Mononuclear cell (primary cell): ENCODE results near the gene ING4. TPM values are rescaled to one million over a fixed set of nuclear protein-coding genes. Genes with fewer than 3 reads are reported as not detected.

Source experiments
- H3K27me3 ChIP-seq: 2 replicates; pipeline ENCODE4 v1.6.0; 2011; ENCODE audit warnings: low read length, control low read depth; ENCODE audit not compliant: insufficient read depth
- H3K4me1 ChIP-seq: 2 replicates; pipeline ENCODE4 v1.5.1; 2011; ENCODE audit warnings: mild to moderate bottlenecking, low read length, control low read depth; ENCODE audit not compliant: insufficient read depth
- H3K4me3 ChIP-seq: 2 replicates; pipeline ENCODE4 v1.5.1; 2011; ENCODE audit warnings: mild to moderate bottlenecking, low read length, moderate library complexity
- H3K9me3 ChIP-seq: 2 replicates; pipeline ENCODE4 v1.5.1; 2011; ENCODE audit warnings: low read depth, mild to moderate bottlenecking, control low read depth, low read length
- total RNA-seq: library from RNA; depleted of rRNA; stranded (reverse); fragments of >200 nt; gene quantifications from one replicate; pipeline ENCODE4 v1.2.3, GENCODE V29; 2012

ING4 gene
- total RNA-seq, 1 donor = 31.3 TPM

DNA sequence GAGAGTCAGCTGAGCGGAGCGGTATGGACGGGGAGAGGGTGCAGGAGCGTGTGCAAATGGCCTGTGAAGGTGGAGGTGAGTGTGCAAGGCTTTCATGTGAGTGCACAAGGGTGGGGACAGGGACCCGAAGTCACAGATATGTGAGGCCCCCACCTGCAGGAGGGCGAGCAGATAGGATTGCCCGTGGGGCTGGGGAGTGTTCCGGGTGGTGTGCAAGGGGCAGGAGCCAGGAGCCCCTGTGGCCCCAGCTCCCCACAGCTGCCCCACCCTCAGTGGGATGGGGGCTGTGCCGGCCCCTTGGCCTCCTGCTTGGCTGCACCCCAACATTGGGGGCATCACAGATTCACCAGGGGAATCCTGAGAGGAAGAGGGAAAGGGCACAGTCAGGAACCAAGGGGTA is 31.8 kb upstream of the ING4 start:
- Histone ChIP-seq H3K4me3 (no peak overlapping the region), H3K4me1 (peaks cover 28% of the 10 kb centered on the region), H3K27me3 (peaks cover 18% of the 10 kb centered on the region), H3K9me3 (no peaks in the 10 kb centered on the region)

GRCh38 chr12:6693832-6694355 is 31.0 kb upstream of the ING4 start:
- peaks cover 10% of the 10 kb centered on the region for H3K27me3 ChIP-seq
- peaks cover 26% of the 10 kb centered on the region for H3K4me1 ChIP-seq
- H3K9me3 ChIP-seq = no peaks in the 10 kb centered on the region
- H3K4me3 ChIP-seq = no peak overlapping the region

DNA sequence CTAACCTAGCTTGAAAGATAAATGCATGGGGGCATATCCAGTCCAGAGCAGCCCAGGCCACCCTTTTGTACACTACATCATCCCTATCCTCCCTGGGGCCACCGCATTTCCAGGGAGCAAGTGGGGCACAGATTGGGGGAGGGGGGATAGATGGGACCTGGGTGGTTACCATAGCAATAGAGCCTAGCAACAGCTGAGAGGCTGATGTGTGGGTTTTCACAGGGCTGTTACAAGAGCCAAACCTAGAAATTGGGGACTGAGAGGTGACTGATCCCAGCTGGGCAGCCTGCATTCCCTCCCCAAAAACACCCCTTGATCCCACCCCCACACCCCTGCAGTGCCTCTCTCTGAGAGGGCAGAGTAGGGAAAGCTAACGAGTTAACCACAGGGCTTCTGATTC is 30.0 kb upstream of the ING4 start:
- Histone ChIP-seq H3K9me3 (no peaks in the 10 kb centered on the region), H3K4me3 (no peak overlapping the region), H3K27me3 (no peaks in the 10 kb centered on the region), H3K4me1 (peaks cover 30% of the 10 kb centered on the region)

GRCh38 chr12:6691473-6691872 is 28.6 kb upstream of the ING4 start:
- Histone ChIP-seq H3K27me3 (no peaks in the 10 kb centered on the region), H3K4me3 (no peak overlapping the region), H3K4me1 (peaks cover 33% of the 10 kb centered on the region), H3K9me3 (no peaks in the 10 kb centered on the region)

DNA sequence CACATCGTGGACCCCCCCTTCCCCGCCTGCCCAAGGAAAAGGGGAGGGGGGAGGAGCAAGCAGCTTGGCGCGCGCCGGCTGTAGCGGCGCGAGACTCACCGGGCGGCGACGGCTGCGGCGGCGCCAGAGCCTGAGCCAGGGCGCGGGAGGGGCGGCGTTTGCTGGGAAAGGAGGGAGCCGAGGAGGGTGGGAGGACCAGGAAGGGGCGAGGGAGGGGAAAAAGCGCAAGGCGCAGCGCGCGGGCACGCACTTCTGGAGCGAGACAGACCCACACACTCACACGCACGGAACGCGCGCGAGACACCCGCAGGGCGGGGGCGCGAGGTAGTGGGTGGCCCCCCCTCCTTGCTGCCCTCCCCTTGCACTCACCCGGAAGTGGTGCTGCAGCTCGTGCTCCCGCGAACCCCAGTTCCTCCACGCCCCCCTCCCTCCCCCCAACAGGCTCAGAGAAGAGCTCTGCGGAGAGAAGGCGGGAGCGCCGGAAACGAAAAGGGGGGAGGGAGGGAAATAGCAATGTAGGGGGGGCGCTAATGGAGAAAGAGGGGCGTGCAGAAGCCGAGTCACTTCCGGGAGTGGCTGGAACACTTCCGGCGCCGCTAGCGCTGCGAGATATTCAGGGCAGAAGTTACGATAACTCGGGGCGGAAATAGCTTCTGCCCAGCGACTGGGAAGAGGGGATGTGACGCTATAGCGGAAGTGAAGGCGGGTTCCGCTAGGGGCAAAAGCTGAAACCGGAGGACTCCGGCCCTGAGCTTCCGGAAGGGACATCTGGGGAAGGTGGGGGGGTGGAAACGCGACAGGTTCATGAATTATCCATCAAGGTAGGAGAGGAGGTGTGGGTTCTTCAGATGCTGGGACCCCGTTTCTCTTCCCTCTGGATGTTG is 26.3 kb upstream of the ING4 start, which contains the start of gene ZNF384:
ZNF384 (minus strand) TSS at position 377 of the 884 bp plus-strand sequence. CDS start 9,855 bp downstream, outside the sequence.
- Histone ChIP-seq H3K4me1 (peaks cover 46% of the 10 kb centered on the region), H3K27me3 (no peaks in the 10 kb centered on the region), H3K4me3 (peak within 1 kb of the TSS; percentile 81), H3K9me3 (no peaks in the 10 kb centered on the region)

GRCh38 chr12:6688543-6688998 is 25.7 kb upstream of the ING4 start:
- Histone ChIP-seq H3K27me3 (no peaks in the 10 kb centered on the region), H3K4me1 (peaks cover 50% of the 10 kb centered on the region)

GRCh38 chr12:6685814-6686213 is 22.9 kb upstream of the ING4 start:
- no peak overlapping the region for H3K4me3 ChIP-seq
- H3K27me3 ChIP-seq = no peaks in the 10 kb centered on the region
- H3K4me1 ChIP-seq = peaks cover 47% of the 10 kb centered on the region
- no peaks in the 10 kb centered on the region for H3K9me3 ChIP-seq

More at GRCh38 chr12:6688543-6688998, 25.7 kb upstream of the ING4 start:
- Histone ChIP-seq H3K4me3 (peak overlapping the region; percentile 81), H3K9me3 (no peaks in the 10 kb centered on the region)

GRCh38 chr12:6684609-6685008 is 21.7 kb upstream of the ING4 start:
- H3K4me3 ChIP-seq = no peak overlapping the region
- peaks cover 36% of the 10 kb centered on the region for H3K4me1 ChIP-seq
- no peaks in the 10 kb centered on the region for H3K27me3 ChIP-seq
- no peaks in the 10 kb centered on the region for H3K9me3 ChIP-seq

DNA sequence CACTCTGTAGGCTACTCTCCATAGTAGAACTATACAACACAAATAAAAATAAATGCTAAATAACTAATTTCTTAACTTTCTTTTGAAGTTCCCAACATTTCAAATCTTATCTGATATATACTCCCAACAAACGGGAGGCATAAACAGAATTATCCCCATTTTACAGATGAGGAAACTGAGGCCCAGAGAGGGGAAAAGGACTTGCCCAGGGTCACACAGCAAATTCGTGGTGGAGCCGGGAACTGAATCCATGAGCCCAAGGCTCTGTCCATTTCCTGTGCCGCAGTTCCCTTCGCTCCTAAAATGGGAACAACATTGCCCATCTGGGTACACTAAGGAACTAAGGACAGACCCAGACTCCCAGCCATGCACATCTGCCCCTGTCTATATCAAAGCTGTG is 14.0 kb upstream of the ING4 start:
- Histone ChIP-seq H3K27me3 (no peaks in the 10 kb centered on the region), H3K9me3 (no peaks in the 10 kb centered on the region), H3K4me3 (no peak overlapping the region), H3K4me1 (no peaks in the 10 kb centered on the region)

DNA sequence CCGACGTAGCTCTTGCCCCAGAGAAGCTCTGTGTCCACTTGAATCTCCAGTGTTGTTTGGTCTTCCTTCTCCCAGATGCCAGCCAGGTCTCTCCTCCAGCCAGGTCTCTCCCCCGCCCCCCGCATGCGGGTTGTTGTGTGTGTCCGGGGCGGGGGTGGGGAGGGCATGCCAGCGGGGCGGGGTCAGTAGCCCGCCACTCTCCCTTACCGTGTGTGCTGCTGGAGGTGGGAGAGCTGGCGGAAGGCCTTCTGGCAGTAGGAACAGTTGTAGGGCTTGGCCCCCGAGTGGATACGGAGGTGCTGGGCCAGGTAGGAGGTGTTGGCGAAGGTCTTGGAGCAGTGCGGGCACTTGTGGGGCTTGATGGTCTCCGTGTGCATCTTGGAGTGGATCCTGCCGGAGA is 9.2 kb upstream of the ING4 start:
- Histone ChIP-seq H3K9me3 (no peaks in the 10 kb centered on the region), H3K27me3 (no peaks in the 10 kb centered on the region), H3K4me3 (no peak overlapping the region), H3K4me1 (no peaks in the 10 kb centered on the region)

DNA sequence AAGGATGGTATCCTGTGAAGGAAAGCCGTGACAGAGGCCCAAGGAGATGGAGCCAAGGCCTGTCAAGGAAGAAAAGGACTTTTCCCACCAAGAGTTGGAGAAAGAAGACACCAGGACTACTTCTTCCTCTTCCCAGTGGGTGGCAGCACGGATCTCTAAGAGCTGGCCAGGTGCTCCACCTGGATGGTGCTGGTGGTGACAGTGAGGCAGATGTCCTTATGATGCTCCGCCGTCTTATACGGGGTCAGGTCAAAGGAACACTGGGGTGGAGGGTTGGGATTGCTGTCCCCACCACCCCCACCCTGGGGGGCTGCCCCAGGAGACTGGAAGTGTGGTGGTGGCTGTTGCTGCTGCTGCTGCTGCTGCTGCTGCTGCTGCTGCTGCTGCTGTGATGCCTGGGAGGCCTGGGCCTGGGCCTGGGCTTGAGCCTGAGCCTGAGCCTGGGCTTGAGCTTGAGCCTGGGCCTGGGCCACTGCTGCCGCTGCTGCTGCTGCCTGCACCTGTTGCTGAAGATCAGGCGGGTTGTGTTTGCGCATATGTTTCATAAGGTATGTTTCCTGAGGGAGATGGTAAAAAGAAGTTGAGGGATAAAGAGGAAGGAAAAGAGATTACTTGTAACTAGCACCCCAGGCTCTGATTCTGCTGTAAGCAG is 4.8 kb upstream of the ING4 start:
- H3K4me1 ChIP-seq = peaks cover 8% of the 10 kb centered on the region
- H3K4me3 ChIP-seq = no peak overlapping the region
- H3K27me3 ChIP-seq = no peaks in the 10 kb centered on the region
- no peaks in the 10 kb centered on the region for H3K9me3 ChIP-seq

DNA sequence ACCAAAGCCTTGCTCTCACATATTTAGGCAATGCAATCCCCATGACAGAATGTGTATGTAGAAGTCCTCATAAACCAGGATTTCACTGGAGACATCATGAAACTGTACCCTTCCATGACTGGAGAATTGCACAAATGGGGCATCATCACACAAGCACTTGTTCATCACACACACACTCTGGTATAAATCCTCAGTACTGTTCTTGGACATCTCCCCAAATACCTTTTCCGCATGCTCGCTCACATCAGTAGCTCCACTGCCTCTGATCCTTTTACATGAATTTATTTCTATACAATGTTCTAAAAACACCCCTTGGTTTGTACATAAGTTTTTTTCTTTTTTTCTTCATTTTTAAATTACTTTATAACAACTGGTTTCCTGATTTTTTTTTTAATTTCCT is 3.3 kb upstream of the ING4 start:
- H3K27me3 ChIP-seq = no peaks in the 10 kb centered on the region
- H3K4me3 ChIP-seq = no peak overlapping the region
- peaks cover 21% of the 10 kb centered on the region for H3K4me1 ChIP-seq
- H3K9me3 ChIP-seq = no peaks in the 10 kb centered on the region

DNA sequence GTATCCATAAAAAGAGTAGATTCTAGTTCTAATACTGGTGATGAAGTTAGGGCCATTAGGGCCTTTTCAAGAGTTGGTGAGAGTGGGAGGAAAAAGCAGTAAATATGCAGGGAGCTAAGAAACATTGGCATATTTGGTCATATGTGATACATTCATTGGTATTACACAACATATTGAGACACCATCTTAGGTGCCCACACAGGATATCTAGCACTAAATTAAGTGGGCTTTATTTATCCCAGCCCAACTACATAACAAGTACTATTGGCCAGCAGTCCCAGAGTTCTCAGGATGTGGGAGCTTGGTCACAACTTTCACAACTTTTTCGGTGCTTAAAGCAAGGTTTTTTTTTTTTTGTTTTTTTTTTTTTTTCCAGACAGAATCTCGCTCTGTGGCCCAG is 2.0 kb upstream of the ING4 start:
- Histone ChIP-seq H3K4me1 (peaks cover 21% of the 10 kb centered on the region), H3K27me3 (no peaks in the 10 kb centered on the region), H3K4me3 (no peak overlapping the region), H3K9me3 (no peaks in the 10 kb centered on the region)

DNA sequence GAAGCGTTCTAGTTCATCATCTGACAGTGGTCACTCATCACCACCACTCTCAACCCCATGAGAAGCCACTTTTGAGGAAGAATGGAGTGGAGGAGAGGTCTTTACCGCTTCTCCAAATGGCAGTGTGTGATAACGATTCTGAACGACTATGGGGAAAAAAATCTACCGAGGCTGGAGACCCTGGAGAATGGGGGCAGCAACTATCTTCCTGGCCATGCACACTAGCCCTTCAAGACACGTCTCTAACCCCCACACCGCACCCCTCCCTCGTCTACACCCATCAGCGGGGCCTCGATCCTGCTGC is 365 bp downstream of the ING4 start:
- H3K9me3 ChIP-seq = no peaks in the 10 kb centered on the region
- H3K4me1 ChIP-seq = peaks cover 21% of the 10 kb centered on the region
- H3K4me3 ChIP-seq = peak overlapping the region; percentile 66
- H3K27me3 ChIP-seq = no peaks in the 10 kb centered on the region

GRCh38 chr12:6653987-6654386 is 8.9 kb downstream of the ING4 start:
- Histone ChIP-seq H3K4me3 (no peak overlapping the region), H3K4me1 (no peaks in the 10 kb centered on the region)

More at GRCh38 chr12:6653987-6654386, 8.9 kb downstream of the ING4 start:
- no peaks in the 10 kb centered on the region for H3K27me3 ChIP-seq
- H3K9me3 ChIP-seq = no peaks in the 10 kb centered on the region
